Activated CD4-positive, CD25-positive, alpha-beta regulatory T cell treated with anti-CD3 and anti-CD28 coated beads, Interleukin-2, amount 50 U/mL, for 24 hours (primary cell): Measurements from ENCODE around the gene KAZN.

Experiments
- ATAC-seq, 2 donors: fragments of 150-1000 bp; cut with Tn5 transposase; one replicate each; pipeline ENCODE4 v1.10.0; 2021; ENCODE audit warnings: mild to moderate bottlenecking in 1 of 2, moderate library complexity in 1 of 2

Gene KAZN

DNA sequence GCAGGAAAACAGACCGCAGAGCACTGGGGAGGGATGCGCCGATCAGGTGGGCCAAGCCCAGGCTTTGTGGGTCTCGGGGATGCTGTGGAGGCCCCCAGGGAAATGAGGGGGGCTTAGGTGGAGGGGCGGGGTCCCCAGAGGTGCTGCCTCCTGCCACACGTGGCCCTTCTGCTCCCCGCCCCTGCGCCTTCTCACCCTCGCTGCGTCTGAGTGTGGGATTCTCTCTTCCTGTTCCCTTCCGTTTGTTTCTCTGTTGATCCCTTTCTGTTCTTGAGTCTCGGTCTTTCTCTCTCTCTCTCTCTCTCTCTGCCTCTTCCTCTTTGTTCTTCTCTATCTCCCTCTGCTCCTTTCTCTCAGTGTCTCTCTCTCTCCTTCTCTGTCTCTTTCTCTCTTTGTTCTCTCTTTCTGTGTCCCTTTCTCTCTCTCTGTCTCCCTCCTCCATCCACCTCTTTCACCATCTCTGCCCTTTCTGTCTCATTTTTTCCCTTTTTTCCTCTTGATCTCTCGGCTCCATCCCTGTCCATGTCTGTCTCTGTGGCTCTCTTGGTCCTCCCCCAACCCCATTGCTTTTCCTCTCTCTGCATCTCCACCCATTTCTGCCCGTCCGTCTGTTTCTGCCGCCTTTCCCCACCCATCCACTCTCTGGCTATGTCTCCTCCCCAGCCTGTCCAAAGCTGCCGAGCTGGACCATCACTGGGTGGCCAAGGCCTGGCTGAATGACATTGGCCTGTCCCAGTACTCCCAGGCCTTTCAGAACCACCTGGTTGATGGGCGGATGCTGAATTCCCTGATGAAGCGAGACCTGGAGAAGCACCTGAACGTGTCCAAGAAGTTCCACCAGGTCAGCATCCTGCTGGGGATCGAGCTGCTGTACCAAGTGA, 502.6 kb downstream of the KAZN start:
- no peak for ATAC-seq

DNA sequence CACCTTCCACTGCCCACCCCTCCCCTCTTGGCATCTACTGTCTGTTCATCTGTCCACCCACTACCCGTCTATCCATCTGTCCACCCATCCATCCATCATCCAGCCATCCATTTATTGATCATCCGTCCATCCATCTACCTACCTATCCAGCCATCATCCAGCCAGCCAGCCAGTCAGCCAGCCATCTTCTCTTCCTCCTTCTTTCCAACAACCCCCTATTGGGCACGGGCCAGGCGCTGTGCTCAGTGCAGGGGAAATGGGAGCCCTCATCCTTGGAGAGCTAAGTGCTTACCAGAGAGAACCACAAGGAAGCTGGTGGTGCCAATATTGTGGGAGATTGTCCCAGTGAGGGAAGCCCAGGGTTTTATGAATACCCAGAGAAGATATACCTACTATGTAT, 503.3 kb downstream of the KAZN start:
- ATAC-seq: no peak

DNA sequence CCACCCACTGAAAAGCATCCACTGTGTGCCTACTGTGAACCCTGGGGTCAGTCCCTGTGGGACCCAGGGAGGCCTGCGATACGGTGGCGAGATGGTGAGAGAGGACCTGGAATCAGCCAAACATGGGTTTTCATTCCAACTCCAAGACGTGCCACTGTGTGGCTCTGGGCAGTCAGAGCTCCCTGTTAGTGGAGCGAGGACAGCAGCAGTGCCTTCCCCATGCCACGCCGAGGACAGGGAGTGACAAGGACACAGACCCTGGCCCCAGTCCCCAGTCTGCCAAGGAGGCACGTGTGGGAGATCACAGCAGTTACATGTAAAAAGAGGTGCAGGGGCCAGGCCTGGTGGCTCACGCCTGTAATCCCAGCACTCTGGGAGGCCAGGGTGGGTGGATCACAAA, 504.2 kb downstream of the KAZN start:
- ATAC-seq: no peak

DNA sequence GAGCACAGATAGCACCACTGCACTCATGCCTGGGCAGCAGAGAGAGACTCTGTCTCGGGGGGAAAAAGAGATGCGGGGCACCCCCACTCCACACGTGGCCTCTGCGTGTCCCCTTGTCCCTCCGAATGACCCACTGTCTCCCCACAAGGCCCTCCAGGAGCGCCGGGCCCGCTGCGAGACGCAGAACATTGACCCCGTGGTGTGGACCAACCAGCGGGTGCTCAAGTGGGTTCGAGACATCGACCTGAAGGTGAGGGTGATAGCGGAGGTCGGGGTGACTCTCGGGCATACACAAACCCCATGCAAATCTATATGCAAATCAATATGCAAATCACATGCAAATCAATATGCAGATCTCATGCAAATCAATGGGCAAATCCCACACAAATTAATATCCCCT, 504.7 kb downstream of the KAZN start:
- no peak for ATAC-seq

DNA sequence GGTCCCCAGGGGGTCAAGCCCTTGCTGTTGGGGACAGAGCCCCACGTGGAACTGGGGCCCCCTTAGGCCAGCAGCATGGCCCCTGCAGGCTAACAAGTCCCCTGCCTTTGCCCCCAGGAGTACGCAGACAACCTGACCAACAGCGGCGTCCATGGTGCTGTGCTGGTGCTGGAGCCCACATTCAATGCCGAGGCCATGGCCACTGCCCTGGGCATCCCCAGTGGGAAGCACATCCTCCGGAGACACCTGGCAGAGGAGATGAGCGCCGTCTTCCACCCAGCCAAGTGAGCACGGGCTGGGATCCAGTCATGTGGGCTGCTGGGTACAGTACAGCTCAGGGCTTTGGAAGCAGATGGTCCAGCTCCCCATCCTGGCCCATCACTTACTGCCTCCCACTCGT, 505.4 kb downstream of the KAZN start:
- no peak for ATAC-seq

DNA sequence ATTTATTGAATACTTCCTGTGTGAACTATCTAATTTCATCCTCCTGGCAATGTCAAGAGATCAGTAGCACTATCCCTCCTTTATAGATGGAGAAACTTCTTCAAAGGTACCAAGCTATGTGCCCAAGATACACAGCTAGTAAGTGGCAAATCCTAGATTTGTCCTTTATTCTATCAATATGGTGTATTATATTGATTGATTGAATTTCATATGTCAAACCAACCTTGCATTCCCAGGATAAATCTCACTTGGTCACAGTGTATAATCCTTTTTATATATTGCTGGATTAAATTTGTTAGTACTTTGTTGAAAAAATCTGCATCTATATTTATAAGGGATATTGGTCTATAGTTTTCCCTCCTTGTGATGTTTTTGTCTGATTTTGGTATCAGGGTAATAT, 506.3 kb downstream of the KAZN start:
- no peak for ATAC-seq

DNA sequence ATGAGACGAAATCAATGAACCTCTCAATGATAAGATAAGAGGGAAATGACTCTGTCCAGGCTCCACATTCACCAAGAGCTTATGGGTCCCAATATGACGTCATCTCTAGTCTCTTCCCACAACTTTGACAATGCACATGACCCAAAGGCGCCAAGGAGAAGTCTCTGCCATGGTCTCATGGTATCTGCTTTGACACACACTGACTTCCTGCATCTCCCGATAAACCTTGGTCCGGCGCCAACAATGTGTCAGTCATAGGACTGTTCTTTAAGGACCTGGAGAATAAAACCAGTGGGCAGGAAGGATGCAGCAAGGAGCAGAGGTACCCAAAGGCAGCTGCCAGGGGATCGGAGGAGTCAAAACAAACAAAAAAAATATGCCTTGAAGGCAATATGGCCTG, 508.1 kb downstream of the KAZN start:
- no peak for ATAC-seq

DNA sequence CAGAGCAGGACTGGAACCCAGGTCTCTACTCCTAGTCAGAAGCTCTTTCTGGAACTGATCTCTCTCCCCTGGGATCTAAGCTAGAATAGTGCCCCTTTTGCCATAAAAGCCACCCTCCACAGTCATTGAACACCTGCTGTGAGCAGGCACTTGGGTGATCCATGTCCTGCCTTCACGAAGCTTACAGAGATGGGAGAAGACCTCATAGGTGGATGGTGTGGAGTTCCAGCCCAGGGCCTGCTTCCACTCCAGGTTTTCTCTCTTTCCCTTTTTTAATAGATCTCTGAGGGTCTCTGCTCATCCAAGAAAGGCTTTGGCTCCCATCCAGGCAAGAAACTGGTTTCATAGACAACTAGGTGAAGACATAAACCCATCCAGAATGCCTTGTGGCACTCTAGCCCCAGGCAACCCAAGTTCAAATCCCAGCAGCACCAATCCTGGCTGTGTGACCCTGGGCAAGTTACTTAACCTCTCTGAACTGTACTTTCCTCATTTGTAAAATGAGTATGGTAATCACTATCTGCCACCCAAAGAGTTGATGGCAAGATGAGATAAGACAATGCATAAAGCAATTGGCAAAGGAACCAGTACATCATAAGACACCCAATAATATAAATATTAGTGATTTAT, 508.7 kb downstream of the KAZN start:
- ATAC-seq: no peak

DNA sequence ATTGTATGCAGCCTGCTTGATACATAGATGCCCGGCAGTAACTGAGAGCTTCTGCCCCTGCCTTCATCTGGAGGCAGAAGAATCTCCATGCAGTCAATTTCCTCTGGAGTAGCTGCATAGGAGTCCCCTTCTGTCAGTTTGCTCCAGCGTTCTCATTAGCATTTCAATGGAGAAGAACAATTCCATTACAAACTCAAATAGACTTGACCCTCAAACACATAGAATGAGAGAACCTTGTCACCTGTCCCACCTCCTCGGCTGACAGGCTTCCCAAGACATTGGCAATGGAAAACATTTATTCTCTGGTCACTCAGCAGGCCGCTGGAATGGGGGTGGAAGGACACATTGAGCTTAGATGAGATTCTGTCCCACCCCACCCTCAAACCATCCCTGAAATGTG, 509.4 kb downstream of the KAZN start:
- ATAC-seq: no peak

DNA sequence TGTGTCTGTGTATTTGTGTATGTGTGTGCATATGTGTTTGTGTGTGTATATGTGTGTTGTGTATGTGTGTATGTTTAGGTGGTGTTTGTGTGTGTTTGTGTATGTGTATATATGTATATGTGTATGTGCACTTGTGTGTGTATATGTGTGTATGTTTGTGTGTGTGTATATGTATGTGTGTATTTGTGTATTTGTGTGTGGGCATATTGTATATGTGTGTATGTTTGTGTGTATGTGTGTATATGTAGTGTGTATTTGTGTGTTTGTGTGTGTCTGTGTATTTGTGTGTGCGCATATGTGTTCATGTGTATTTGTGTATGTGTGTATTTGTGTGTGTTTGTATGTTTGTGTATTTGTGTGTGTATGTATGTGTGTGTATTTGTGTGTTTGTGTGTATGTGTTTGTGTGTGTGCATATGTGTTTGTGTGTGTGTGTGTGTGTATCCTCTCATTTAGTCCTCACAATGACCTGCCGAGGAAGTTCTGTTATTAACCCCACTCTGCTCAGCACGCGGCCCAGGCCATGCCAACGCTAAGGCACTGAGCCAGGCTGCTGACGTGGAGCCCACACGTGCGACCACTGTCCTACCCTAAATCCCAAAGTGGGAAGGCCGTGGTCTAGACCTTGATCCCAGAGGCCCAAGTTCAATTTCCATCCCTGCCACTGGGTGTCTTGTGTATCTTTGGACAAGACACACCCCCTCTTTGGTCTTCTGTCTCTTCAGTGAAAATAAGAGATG, 511.8 kb downstream of the KAZN start:
- no peak for ATAC-seq

DNA sequence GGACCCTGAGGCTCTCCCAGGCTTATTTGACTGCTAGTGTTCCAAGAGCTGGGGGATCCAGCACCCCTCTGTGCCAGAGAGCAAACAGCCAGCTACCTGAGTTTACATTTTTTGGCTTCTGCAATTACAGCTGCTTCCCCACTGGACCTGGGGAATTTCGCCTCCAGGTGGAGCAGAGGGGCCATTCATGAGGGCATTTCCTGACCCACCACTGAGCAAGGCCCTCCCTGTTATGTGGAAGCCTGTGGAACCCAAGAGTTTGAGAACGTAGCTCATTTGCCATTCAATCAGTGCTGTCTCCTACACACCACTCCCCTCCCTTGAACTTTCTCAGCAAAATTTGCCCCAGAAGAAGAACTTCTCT, 512.4 kb downstream of the KAZN start:
- ATAC-seq: no peak

DNA sequence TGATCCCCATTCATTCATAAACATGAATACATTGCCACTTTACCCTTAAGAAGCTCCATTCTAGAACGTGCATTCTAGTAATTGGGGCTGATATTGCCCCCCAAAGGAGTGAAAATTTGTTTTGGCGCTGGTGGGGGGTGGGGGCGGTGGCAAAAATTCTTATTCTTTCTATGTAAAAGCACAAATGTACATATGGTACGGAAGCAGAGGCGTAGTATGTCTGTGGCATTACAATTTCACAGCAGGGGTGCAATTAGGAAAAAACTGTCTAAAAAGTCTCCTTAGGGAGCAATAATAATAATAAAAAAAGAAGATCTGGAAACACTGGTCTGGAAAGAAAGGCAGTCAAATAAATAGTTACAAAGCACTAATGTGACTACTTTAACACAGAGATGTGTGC, 514.7 kb downstream of the KAZN start:
- ATAC-seq: no peak

DNA sequence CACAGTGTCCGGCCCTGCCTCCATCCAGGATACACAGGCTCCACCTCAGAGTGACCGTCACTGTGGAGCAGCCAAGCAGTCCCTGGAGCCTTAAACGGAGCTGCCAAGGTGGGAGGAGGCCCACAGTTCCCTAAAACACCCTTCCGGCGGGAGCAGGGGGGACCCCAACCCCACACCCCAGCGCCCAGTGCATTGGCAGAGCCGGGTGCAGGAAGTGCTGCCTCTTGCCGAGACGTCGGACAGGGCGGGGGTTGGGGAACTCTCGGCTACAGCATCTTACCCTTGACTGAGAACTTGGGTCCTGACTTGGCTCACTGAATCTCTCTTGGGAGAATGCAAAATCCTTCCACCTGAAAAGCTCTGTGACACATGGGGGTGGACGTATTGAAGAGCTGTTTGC, 516.4 kb downstream of the KAZN start:
- no peak for ATAC-seq

DNA sequence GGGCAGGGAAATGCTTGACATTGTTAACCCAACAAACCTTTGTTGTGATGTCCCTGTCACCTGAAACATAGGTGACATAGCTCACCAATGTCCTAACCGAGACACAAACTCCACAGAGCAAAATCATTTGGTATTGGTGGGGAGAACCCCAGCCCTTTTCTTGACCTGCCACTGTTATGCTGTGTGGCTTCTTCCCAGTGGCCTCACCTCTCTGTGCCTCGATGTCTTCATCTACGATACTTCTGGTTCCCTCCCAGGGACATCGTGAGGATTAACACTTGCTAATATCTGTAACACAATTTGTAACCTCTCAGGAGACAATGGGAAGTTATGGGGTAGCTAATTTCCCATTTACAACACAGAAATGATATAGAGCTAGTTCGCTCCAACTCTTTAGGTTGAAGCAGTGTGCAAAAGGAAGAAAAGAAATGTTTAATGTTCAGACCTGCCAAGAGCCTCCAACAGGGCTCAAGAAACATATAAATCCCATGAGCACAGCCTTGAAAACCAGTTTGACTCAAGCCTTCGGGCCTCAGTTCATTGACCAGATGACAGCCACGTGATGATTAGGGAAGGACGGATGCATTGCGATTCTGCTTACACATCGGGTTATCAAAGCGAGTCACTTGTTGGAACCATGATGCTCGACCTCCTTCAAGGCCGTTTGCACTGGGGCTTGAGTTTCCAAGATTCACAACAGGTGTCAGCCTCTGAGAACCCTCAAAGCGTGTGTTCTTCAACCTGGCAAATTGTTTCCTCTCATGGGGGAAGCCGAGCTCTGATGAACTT, 517.3 kb downstream of the KAZN start:
- no peak for ATAC-seq

DNA sequence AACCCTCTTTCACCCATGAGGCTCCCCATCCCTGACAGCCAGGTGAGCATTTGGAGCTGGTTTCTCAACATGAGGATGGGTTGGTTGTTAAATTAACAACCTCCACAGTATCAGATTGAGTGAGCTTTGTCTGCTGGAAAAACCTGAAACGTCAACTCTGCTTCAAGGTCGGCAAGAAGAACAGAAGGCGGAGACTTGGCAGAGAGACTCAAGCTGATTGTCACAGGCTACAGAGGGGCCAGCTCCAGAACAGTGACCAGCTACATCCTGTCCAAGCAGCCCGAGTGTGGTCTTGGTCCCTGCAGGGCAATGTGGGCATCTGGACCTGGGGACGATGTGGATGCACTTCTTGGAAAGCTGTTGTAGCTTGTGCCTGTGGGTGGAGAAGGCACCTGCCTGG, 518.5 kb downstream of the KAZN start:
- ATAC-seq: no peak

DNA sequence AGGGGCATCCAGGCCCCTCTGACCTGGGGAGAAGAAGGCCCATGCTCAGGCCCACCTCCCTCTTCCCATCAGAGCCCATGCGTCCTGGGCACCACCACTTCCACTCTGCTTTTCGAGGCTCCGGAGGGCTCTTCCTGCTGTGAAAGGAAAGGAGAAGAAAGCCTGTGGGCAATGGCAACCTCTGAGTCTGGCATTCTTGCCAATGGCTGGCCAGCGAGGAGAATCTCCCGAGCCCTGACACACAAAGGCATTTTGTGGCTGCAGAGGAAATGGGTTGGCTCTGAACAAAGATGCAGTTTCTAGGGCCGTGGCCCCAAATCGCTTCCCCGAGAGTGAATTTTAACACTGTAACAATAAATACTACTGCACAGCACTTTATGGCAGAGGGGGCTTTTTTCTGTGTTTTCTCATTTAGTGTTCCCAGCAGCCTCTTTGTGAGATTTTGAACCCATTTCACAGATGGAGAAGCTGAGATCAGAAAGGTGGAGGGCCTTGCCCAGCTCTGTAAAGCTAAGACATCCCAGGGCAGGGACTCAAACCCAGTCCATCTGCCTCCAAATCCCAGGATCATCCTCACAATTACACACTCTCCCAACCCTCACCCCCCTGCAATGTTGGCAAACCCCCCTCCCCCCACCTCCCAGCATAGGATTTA, 519.3 kb downstream of the KAZN start:
- ATAC-seq: no peak

DNA sequence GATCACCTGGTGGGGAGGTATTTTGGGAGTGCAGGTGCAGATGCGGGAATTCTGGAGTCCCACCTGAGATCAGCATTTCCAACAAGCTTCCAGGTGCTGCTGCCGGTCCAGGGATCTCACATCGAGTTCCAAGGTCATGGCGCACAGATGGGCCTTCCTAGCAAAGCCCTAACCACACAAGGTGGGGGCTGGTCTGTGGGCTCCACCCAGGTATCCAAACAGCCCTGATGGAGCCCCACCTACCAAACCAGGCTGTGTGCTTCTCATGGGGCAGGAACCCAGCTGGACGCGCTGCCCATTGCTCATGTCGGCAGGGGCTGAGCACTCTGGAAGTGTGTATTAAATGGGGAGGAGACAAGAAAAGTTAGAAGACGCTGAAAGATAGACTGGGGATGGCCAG, 520.1 kb downstream of the KAZN start:
- ATAC-seq: no peak

DNA sequence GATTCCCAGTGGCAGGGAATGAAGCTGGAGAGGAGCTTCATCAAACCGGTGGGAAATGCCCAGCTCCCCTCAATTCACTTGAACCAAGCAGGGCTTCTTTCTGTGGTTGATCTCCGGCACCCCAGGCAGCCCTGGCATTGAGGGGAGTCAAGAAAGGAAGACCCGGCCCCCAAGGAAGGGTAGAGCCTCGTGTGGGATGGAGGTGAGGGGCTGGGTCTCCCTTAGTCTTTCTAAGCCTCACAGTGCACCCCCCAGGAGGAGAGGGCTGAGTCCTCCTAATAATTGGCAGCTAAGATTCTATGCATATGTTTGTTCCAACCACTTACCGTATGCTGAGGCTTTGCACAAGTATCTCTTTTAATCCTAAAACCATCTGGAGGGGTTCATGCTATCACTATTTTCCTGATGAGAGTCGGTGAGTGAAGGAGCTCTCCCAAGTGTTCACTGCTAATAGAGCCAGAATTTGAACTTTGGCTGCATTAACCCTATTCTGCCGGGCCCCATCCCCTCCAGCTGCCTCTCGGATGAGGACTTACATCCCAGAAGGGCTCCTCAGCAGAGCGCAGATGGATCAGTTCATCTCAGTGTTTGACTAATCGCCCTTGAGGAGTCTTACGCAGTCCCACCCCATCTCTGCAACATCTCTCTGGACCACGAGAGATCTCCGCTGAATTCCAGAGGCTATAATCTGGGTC, 521.9 kb downstream of the KAZN start:
- no peak for ATAC-seq

DNA sequence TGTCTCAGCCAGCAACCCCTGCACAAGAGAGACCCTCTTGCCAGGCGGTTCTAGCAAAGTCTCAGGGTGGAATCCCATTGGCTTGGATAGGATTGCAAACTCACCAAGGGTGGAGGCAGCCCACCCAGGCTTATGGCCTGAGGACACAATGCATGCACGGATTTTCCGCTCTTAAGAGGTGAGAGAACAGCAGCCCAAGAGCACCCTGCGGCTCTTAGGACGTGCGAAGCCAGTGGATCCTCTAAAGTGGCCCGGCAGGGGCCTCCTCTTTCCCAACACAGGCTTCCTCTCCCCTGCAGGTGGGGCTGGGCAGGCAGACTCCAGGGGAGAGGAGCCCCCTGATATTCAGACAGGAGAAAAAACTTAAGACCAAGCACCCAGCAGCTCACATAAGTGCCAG, 523.8 kb downstream of the KAZN start:
- ATAC-seq: no peak

DNA sequence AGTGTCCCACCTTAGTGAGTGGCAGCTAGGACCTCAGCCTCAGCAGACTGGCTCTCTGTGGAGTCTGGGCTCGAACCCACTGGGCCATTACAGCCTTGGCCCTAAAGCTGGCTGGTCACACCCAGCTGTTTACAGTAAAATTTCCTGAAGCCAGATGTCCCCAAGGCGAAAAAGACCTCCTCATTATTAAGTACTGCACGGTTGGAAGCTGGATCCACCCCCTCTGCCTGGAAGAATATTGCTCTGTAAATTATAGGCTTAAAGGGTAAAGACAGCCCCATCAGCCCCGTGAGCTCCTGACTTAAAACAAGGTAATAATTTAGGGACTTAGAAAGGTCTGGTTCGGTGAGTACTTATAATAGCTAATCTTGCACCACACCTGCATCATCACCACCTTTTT, 524.8 kb downstream of the KAZN start:
- no peak for ATAC-seq

DNA sequence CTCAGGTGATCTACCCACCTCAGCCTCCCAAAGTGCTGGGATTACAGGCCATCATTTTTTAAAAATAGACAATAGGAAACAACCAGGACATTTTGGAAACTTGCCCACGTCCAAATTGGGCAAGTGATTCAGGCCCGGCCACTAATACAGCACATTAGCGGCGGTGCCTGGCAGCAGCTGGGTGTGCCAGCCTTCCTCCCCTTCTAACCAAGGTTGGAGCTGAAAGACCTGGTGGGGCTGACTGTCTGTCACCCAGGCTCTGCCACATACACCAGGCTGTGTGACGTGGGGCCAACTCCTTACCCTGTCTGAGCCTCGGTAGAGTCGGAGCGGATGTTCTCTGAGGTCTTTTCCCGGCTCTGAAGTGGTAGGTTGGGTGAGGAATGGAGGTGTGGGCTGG, 525.4 kb downstream of the KAZN start:
- ATAC-seq: no peak
